Measurements from ENCODE around the gene OR6C4.
"Not testable (repeated sequence)": the region's sequence is repeated elsewhere in the genome, so short reads cannot be mapped to it uniquely, and the experiment has no call there.

The OR6C4 gene

GRCh38 chr12:55549302-55549701 lies at the start of gene OR6C4:
Gene OR6C4 (plus strand): TSS chr12:55549602. CDS start chr12:55551227, 1,625 bp downstream.
- no peak for DNase-seq

- no peak for DNase-seq
Observed at GRCh38 chr12:55499810-55500252, 49.6 kb upstream of the OR6C4 start.

- DNase-seq = no peak
Observed at GRCh38 chr12:55501601-55502000, 47.8 kb upstream of the OR6C4 start.

GRCh38 chr12:55515696-55516095 lies 33.7 kb upstream of the OR6C4 start:
- DNase-seq = no peak

- DNase-seq = no peak
Observed at GRCh38 chr12:55516391-55516790, 33.0 kb upstream of the OR6C4 start.

- not testable (repeated sequence) for DNase-seq
Observed at GRCh38 chr12:55548235-55548634, 1.2 kb upstream of the OR6C4 start.

- DNase-seq = no peak
Observed at GRCh38 chr12:55548756-55549155, 646 bp upstream of the OR6C4 start.

- DNase-seq = no peak
Observed at GRCh38 chr12:55554296-55554695, 4.9 kb downstream of the OR6C4 start.

GRCh38 chr12:55570060-55570459 lies 20.7 kb downstream of the OR6C4 start:
- not testable (repeated sequence) for DNase-seq

GRCh38 chr12:55570689-55571088 lies 21.3 kb downstream of the OR6C4 start:
- not testable (repeated sequence) for DNase-seq

- DNase-seq = no peak
Observed at GRCh38 chr12:55572168-55572567, 22.8 kb downstream of the OR6C4 start, which contains the start of gene OR2AP1. Gene OR2AP1 (plus strand): TSS chr12:55572468. CDS start chr12:55574415, 1,947 bp downstream.

GRCh38 chr12:55582066-55582465 lies 32.7 kb downstream of the OR6C4 start:
- no peak for DNase-seq

GRCh38 chr12:55585817-55586216 lies 36.4 kb downstream of the OR6C4 start:
- DNase-seq = no peak

- DNase-seq = not testable (repeated sequence)
Observed at GRCh38 chr12:55590152-55590551, 40.8 kb downstream of the OR6C4 start.
